ENCODE data around the gene RERE.
"Not testable (repeated sequence)": the region's sequence is repeated elsewhere in the genome, so short reads cannot be mapped to it uniquely, and the experiment has no call there.

The RERE gene

GRCh38 chr1:8448505-8448904 is 368.9 kb downstream of the RERE start:
- not testable (repeated sequence) for DNase-seq (ENCODE audit: low read depth)

GRCh38 chr1:8447616-8448150 is 369.8 kb downstream of the RERE start:
- no peak for DNase-seq (ENCODE audit: low read depth)

- DNase-seq (ENCODE audit: low read depth), result not testable (repeated sequence)
These were observed 371.3 kb downstream of the RERE start for GRCh38 chr1:8446119-8446518.

- DNase-seq (ENCODE audit: low read depth), result no peak
These were observed 373.8 kb downstream of the RERE start for GRCh38 chr1:8443558-8444194.

- no peak for DNase-seq (ENCODE audit: low read depth)
These were observed 376.0 kb downstream of the RERE start for GRCh38 chr1:8441426-8441825.

GRCh38 chr1:8439015-8439702 is 378.3 kb downstream of the RERE start:
- DNase-seq (ENCODE audit: low read depth), result peak; percentile 81

GRCh38 chr1:8438489-8438888 is 379.0 kb downstream of the RERE start:
- no peak for DNase-seq (ENCODE audit: low read depth)

- DNase-seq (ENCODE audit: low read depth), result no peak
These were observed 380.1 kb downstream of the RERE start for GRCh38 chr1:8437347-8437746.

- no peak for DNase-seq (ENCODE audit: low read depth)
These were observed 381.8 kb downstream of the RERE start for GRCh38 chr1:8435569-8436071.

- no peak for DNase-seq (ENCODE audit: low read depth)
These were observed 383.3 kb downstream of the RERE start for GRCh38 chr1:8434101-8434500.

GRCh38 chr1:8431784-8432183 is 385.7 kb downstream of the RERE start:
- no peak for DNase-seq (ENCODE audit: low read depth)

- DNase-seq (ENCODE audit: low read depth), result no peak
These were observed 386.4 kb downstream of the RERE start for GRCh38 chr1:8431019-8431418.

GRCh38 chr1:8430476-8430875 is 387.0 kb downstream of the RERE start:
- no peak for DNase-seq (ENCODE audit: low read depth)

GRCh38 chr1:8429549-8430110 is 387.8 kb downstream of the RERE start:
- DNase-seq (ENCODE audit: low read depth), result no peak

GRCh38 chr1:8428441-8428840 is 389.0 kb downstream of the RERE start:
- DNase-seq (ENCODE audit: low read depth), result no peak

- DNase-seq (ENCODE audit: low read depth), result no peak
These were observed 389.5 kb downstream of the RERE start for GRCh38 chr1:8427986-8428385.

- DNase-seq (ENCODE audit: low read depth), result no peak
These were observed 389.9 kb downstream of the RERE start for GRCh38 chr1:8427493-8427892.

GRCh38 chr1:8426996-8427395 is 390.4 kb downstream of the RERE start:
- no peak for DNase-seq (ENCODE audit: low read depth)

GRCh38 chr1:8425781-8426161 is 391.7 kb downstream of the RERE start:
- DNase-seq (ENCODE audit: low read depth), result no peak

GRCh38 chr1:8425150-8425780 is 392.2 kb downstream of the RERE start:
- no peak for DNase-seq (ENCODE audit: low read depth)

- DNase-seq (ENCODE audit: low read depth), result no peak
These were observed 392.8 kb downstream of the RERE start for GRCh38 chr1:8424539-8425116.
